HG03354 (cell line): Measurements from ENCODE around the gene GIMD1.
A peak's percentile ranks its signal among the peaks of the same experiment; 100 is the strongest.
"Not testable (repeated sequence)": the region's sequence is repeated elsewhere in the genome, so short reads cannot be mapped to it uniquely, and the experiment has no call there.

Experiments used
- ATAC-seq: cut with Tn5 transposase; IDR thresholded peaks from one replicate; pipeline ENCODE4 v1.9.1; 2021; ENCODE audit warnings: mild to moderate bottlenecking; ENCODE audit not compliant: unreplicated experiment, poor library complexity, severe bottlenecking

The GIMD1 gene

GRCh38 chr4:106368678-106369077, at the start of gene GIMD1:
TSS of gene GIMD1 (minus strand) at chr4:106368778. CDS start at chr4:106367435, 1,343 bp downstream.
- no peak for ATAC-seq

- no peak for ATAC-seq
Measured at GRCh38 chr4:106414366-106414765, 45.8 kb upstream of the GIMD1 start.

- no peak for ATAC-seq
Measured at GRCh38 chr4:106409901-106410889, 41.6 kb upstream of the GIMD1 start.

- ATAC-seq = not testable (repeated sequence)
Measured at GRCh38 chr4:106408004-106408403, 39.4 kb upstream of the GIMD1 start.

- no peak for ATAC-seq
Measured at GRCh38 chr4:106401157-106401556, 32.6 kb upstream of the GIMD1 start.

GRCh38 chr4:106398898-106399297, 30.3 kb upstream of the GIMD1 start:
- not testable (repeated sequence) for ATAC-seq

- no peak for ATAC-seq
Measured at GRCh38 chr4:106395582-106395981, 27.0 kb upstream of the GIMD1 start.

- ATAC-seq = no peak
Measured at GRCh38 chr4:106385853-106386393, 17.3 kb upstream of the GIMD1 start.

- ATAC-seq = no peak
Measured at GRCh38 chr4:106384878-106385277, 16.3 kb upstream of the GIMD1 start.

- ATAC-seq = no peak
Measured at GRCh38 chr4:106380179-106380578, 11.6 kb upstream of the GIMD1 start.

GRCh38 chr4:106373026-106373425, 4.4 kb upstream of the GIMD1 start:
- no peak for ATAC-seq

- ATAC-seq = no peak
Measured at GRCh38 chr4:106371161-106371560, 2.6 kb upstream of the GIMD1 start.

- no peak for ATAC-seq
Measured at GRCh38 chr4:106370214-106370613, 1.6 kb upstream of the GIMD1 start.

GRCh38 chr4:106369456-106370060, 980 bp upstream of the GIMD1 start:
- ATAC-seq = peak; percentile 73

GRCh38 chr4:106367072-106367471, 1.5 kb downstream of the GIMD1 start:
- ATAC-seq = no peak

- no peak for ATAC-seq
Measured at GRCh38 chr4:106366026-106366425, 2.6 kb downstream of the GIMD1 start.

- ATAC-seq = no peak
Measured at GRCh38 chr4:106365613-106366012, 3.0 kb downstream of the GIMD1 start.

GRCh38 chr4:106364282-106364681, 4.3 kb downstream of the GIMD1 start:
- no peak for ATAC-seq

- ATAC-seq = no peak
Measured at GRCh38 chr4:106362086-106362825, 6.3 kb downstream of the GIMD1 start.

- no peak for ATAC-seq
Measured at GRCh38 chr4:106358899-106359298, 9.7 kb downstream of the GIMD1 start.
